HEK293T (cell line): ENCODE results near the gene MT1X.
"Not testable (repeated sequence)": the region's sequence is repeated elsewhere in the genome, so short reads cannot be mapped to it uniquely, and the experiment has no call there.

ENCODE experiments used
- CTCF ChIA-PET: fragments of 350-600 bp; formaldehyde crosslinking; extraction: SDS; loops from one replicate; lab custom pipeline; 2021; ENCODE audit warnings: antibody characterized with exemption, inconsistent platforms; lab: Yijun Ruan, JAX
- POLR2A ChIA-PET: fragments of 350-600 bp; formaldehyde crosslinking; extraction: SDS; loops from one replicate; lab custom pipeline; 2020; ENCODE audit warnings: antibody characterized with exemption, inconsistent platforms; lab: Yijun Ruan, JAX
- DNase-seq: peaks from one replicate; pipeline ENCODE4 v3.0.0; 2012; ENCODE audit warnings: mixed read lengths; ENCODE audit errors: extremely low spot score
- ARNT ChIP-seq: fragments of 450-650 bp; IDR thresholded peaks from 2 replicates; pipeline ENCODE4 v1.6.1; 2017; ENCODE audit warnings: mild to moderate bottlenecking
- BHLHE40 ChIP-seq: fragments of 450-650 bp; IDR thresholded peaks from 2 replicates; pipeline ENCODE4 v1.6.1; 2016; ENCODE audit warnings: mild to moderate bottlenecking, moderate library complexity, borderline replicate concordance
- CTBP1 ChIP-seq: fragments of 450-650 bp; IDR thresholded peaks from 2 replicates; pipeline ENCODE4 v1.6.1; 2016; ENCODE audit warnings: borderline replicate concordance
- ELF4 ChIP-seq: fragments of 450-650 bp; IDR thresholded peaks from 2 replicates; pipeline ENCODE4 v1.6.1; 2017; ENCODE audit warnings: antibody characterized with exemption
- FOXA1 ChIP-seq: fragments of 450-650 bp; IDR thresholded peaks from 2 replicates; pipeline ENCODE4 v1.6.1; 2016; ENCODE audit warnings: mild to moderate bottlenecking
- FOXK2 ChIP-seq: fragments of 450-650 bp; IDR thresholded peaks from 2 replicates; pipeline ENCODE4 v1.6.1; 2016; ENCODE audit warnings: mild to moderate bottlenecking
- FOXM1 ChIP-seq: fragments of 450-650 bp; IDR thresholded peaks from 2 replicates; pipeline ENCODE4 v1.6.1; 2017; ENCODE audit warnings: mild to moderate bottlenecking, borderline replicate concordance
- HDGF ChIP-seq: fragments of 450-650 bp; IDR thresholded peaks from 2 replicates; pipeline ENCODE4 v1.6.1; 2017; ENCODE audit warnings: antibody characterized with exemption, borderline replicate concordance
- L3MBTL2 ChIP-seq: fragments of 450-650 bp; conservative IDR thresholded peaks from 2 replicates; pipeline ENCODE4 v1.6.1; 2016; ENCODE audit warnings: mild to moderate bottlenecking
- LEF1 ChIP-seq: fragments of 450-650 bp; IDR thresholded peaks from 2 replicates; pipeline ENCODE4 v1.6.1; 2017; ENCODE audit warnings: mild to moderate bottlenecking, borderline replicate concordance
- NFRKB ChIP-seq: fragments of 450-650 bp; IDR thresholded peaks from 2 replicates; pipeline ENCODE4 v1.6.1; 2016; ENCODE audit warnings: mild to moderate bottlenecking, moderate library complexity
- PKNOX1 ChIP-seq: fragments of 450-650 bp; IDR thresholded peaks from 2 replicates; pipeline ENCODE4 v1.6.1; 2016
- SP1 ChIP-seq: fragments of 450-650 bp; IDR thresholded peaks from 2 replicates; pipeline ENCODE4 v1.6.1; 2017
- SUZ12 ChIP-seq: fragments of 450-650 bp; IDR thresholded peaks from 2 replicates; pipeline ENCODE4 v1.6.1; 2016; ENCODE audit warnings: mild to moderate bottlenecking
- TARDBP ChIP-seq: fragments of 450-650 bp; IDR thresholded peaks from 2 replicates; pipeline ENCODE4 v1.6.1; 2016
- ZNF384 ChIP-seq: fragments of 450-650 bp; IDR thresholded peaks from 2 replicates; pipeline ENCODE4 v1.6.1; 2016

MT1X gene

DNA sequence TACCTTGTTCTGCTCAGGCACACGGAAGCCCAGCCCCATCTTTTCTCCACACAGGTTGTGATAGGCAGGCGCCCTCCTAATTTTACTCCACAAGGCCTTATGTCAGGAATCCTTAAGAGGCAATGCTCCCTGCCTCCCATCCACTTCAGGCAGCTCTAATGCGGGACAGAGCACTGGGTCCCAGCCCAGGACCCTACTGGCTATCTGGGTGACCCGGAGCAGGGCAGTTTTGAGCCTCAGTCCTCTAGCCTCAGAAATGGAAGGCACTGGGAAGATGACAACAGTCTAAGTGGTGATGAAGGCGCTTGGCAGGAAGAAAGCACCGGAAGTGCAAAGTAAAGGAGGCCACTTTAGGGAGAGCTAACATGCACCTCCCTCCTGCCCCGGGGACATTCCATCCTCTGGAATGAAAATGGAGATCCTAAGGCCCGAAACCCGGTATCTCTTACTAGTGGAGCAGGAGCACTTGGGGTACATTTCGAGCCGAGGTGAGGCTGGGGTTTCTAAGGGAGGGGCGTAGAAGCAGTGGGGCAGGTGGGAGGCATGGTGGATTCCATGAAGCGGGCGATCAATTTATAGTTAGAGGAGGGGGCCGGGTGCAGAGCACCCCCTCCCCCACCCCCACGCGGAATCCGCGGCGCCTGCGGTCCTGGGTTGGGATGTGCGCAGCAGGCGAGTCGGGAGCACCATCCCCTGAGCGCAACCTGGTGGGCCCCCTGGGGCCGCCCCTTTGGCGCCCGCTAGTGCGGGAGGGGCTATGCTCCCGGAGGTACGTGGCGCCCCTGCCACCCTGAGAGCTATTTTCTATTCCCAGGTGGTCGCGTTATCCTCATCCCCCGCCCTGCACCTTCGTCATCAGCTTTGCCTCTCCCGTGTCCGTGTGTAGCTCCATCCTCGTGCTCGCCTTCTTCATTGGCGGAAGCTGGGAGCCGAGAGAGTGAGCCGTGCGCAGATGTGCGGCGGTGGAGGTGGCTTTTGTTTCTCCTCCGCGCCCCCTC is 19.6 kb upstream of the MT1X start:
- TF ChIP-seq LEF1 = no peak
- TF ChIP-seq CTBP1 = no peak
- TF ChIP-seq PKNOX1 = no peak
- TF ChIP-seq FOXK2 = no peak
- no peak for TF ChIP-seq SP1
- TF ChIP-seq ZNF384 = no peak
- TF ChIP-seq SUZ12 = no peak
- TF ChIP-seq BHLHE40 = no peak
- TF ChIP-seq NFRKB = no peak
- TF ChIP-seq FOXA1 = no peak
- no peak for TF ChIP-seq TARDBP
- TF ChIP-seq HDGF = no peak
- no peak for TF ChIP-seq ELF4
- TF ChIP-seq ARNT = no peak
- CTCF ChIA-PET = no interaction called here
- POLR2A ChIA-PET = no interaction called here

GRCh38 chr16:56664506-56664905 is 17.8 kb upstream of the MT1X start:
- CTCF ChIA-PET = no interaction called here

More for the DNA sequence above, 19.6 kb upstream of the MT1X start:
- DNase-seq = no peak

DNA sequence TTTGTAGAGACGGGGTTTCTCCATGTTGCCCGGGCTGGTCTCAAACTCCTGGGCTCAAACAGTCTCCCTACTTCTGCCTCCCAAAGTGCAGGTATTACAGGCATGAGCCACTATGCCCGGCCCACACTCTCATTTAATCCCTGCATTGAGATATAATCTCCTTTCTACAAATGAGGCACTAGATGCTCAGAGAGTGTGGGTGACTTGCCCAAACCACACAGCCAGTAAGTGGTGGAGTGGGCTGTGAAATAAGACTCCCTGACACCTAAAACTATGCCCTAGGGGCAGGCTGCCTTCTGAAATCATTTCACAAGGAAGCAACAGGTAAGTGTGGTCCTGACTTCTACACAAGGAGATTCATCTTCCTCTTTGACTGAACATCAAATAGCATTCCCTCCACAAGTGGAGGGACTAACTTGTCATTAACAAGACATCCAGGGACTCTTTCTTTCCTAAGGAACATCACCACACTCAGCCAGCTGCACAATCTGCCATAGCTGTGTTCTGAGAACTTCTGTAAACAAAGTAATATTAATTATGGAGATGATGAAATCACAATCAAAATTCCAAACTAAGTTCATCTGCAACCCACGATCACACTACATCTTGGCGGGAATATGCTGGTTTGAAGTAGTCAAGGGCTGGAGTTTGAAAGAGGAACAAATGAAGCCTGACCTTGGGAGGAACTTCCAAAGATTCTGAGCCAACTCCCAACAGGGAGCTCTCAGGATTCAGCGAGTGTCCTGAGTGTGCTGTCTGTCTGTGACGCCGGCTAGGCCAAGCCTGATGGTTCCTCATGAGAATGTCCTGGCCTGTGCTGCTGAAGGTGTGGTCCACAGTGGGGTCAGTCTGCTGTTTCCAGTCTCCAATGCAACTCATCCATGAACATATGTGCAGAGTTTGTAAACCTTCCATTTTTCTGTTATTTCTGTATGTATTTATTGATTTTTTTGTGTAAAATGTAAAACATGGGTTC is 16.7 kb upstream of the MT1X start:
- POLR2A ChIA-PET, CTCF ChIA-PET, DNase-seq: not testable (repeated sequence)

More at GRCh38 chr16:56664506-56664905, 17.8 kb upstream of the MT1X start:
- DNase-seq = no peak
- POLR2A ChIA-PET = no interaction called here
- TF ChIP-seq CTBP1 (no peak), FOXM1 (no peak), SUZ12 (no peak), FOXK2 (no peak), FOXA1 (no peak), PKNOX1 (no peak), LEF1 (no peak), BHLHE40 (no peak), TARDBP (no peak), HDGF (no peak), NFRKB (no peak)

- POLR2A ChIA-PET = interaction anchor here (0.5 kb wide), 1 partner anchor 14 kb away, joined by 3 read pairs; no protein-coding TSS in a partner anchor
- CTCF ChIA-PET = no interaction called here
- no peak for TF ChIP-seq FOXK2
- TF ChIP-seq ELF4 = no peak
- no peak for TF ChIP-seq LEF1
- TF ChIP-seq FOXA1 = no peak
- no peak for TF ChIP-seq ZNF384
- TF ChIP-seq PKNOX1 = no peak
- TF ChIP-seq L3MBTL2 = no peak
- no peak for TF ChIP-seq SUZ12
- no peak for TF ChIP-seq BHLHE40
- TF ChIP-seq TARDBP = no peak
- TF ChIP-seq HDGF = no peak
- TF ChIP-seq SP1 = no peak
- TF ChIP-seq FOXM1 = no peak
- no peak for TF ChIP-seq CTBP1
- no peak for TF ChIP-seq ARNT
- no peak for TF ChIP-seq NFRKB
- DNase-seq = no peak
Measured at GRCh38 chr16:56667581-56668571, 14.4 kb upstream of the MT1X start, which contains the start of gene MT1G. Gene MT1G (minus strand): TSS chr16:56668065. CDS start chr16:56667993, 72 bp downstream.
